H1 (cell line): Measurements from ENCODE around the gene VOPP1. TPM values are rescaled to one million over a fixed set of nuclear protein-coding genes. Genes with fewer than 3 reads are reported as not detected.

ENCODE experiments used
- CBX5 ChIP-seq: fragments of 300-800, 300-1000 bp; sonication (generic); IDR thresholded peaks from 2 replicates; pipeline ENCODE4 v1.7.1; 2016; ENCODE audit warnings: antibody characterized with exemption, low read length, low read depth
- CEBPB ChIP-seq: IDR thresholded peaks from 2 replicates; pipeline ENCODE4 v1.6.1; 2012; ENCODE audit warnings: low read depth, low read length
- FOSL1 ChIP-seq: IDR thresholded peaks from 2 replicates; pipeline ENCODE4 v1.6.1; 2011; ENCODE audit warnings: mild to moderate bottlenecking, low read depth, low read length, moderate library complexity; ENCODE audit not compliant: insufficient read depth
- NRF1 ChIP-seq: IDR thresholded peaks from 2 replicates; pipeline ENCODE4 v1.6.1; 2011; ENCODE audit warnings: mild to moderate bottlenecking, low read depth, low read length, improper control_type of control experiment
- ZNF274 ChIP-seq: IDR thresholded peaks from 2 replicates; pipeline ENCODE4 v1.7.0; 2012; ENCODE audit warnings: low read length, borderline replicate concordance; ENCODE audit errors: extremely low read depth
- polyA plus RNA-seq, 7 experiments: library from polyadenylated mRNA; depleted of rRNA in 3 of 7; stranded (reverse) in 5 of 7; unstranded in 2 of 7; fragments of >200 nt in 5 of 7; fragments of 200-250 nt in 2 of 7; gene quantifications; 1 replicate in 5 of 7; 2 replicates in 1 of 7; 4 replicates in 1 of 7; pipeline versions ENCODE4 v1.2.1 to v1.2.3, GENCODE V29; 2011 to 2013; ENCODE audit warnings: missing spikeins in 2 of 7, mixed read lengths in 2 of 7
- total RNA-seq: library from RNA; stranded (reverse); fragmentation: NEBNext Ultra II Directional; extraction: Animal tissue kit (Norgen Biotek cat#: 25700); gene quantifications from 2 replicates; pipeline ENCODE4 v1.2.1, GENCODE V29; 2021

The VOPP1 gene
- total and polyA plus RNA-seq, 2 of the 8 experiments (the other 6 are each of a cell fraction or from before 2014, with no cell fraction given): 44.7 to 83.0 TPM

GRCh38 chr7:55423891-55424290 is 148.4 kb downstream of the VOPP1 start (continued):
- TF ChIP-seq FOSL1: no peak
- no peak for TF ChIP-seq CEBPB
- no peak for TF ChIP-seq NRF1
- no peak for TF ChIP-seq CBX5
- TF ChIP-seq ZNF274: no peak
